ENCODE measurements around the gene QRICH1.

Gene QRICH1

GRCh38 chr3:48980295-48980694, 113.6 kb downstream of the QRICH1 start:
- no peak for DNase-seq
- Histone ChIP-seq H3K27me3 (ENCODE audit: insufficient read depth, low read depth, severe bottlenecking) (no peaks in the 10 kb centered on the region), H3K9me3 (ENCODE audit: severe bottlenecking) (no peaks in the 10 kb centered on the region), H3K36me3 (peaks cover 82% of the 10 kb centered on the region), H3K4me3 (ENCODE audit: low read depth, low read length) (no peak overlapping the region), H3K27ac (no peak overlapping the region)
- TF ChIP-seq, protein P1, sequence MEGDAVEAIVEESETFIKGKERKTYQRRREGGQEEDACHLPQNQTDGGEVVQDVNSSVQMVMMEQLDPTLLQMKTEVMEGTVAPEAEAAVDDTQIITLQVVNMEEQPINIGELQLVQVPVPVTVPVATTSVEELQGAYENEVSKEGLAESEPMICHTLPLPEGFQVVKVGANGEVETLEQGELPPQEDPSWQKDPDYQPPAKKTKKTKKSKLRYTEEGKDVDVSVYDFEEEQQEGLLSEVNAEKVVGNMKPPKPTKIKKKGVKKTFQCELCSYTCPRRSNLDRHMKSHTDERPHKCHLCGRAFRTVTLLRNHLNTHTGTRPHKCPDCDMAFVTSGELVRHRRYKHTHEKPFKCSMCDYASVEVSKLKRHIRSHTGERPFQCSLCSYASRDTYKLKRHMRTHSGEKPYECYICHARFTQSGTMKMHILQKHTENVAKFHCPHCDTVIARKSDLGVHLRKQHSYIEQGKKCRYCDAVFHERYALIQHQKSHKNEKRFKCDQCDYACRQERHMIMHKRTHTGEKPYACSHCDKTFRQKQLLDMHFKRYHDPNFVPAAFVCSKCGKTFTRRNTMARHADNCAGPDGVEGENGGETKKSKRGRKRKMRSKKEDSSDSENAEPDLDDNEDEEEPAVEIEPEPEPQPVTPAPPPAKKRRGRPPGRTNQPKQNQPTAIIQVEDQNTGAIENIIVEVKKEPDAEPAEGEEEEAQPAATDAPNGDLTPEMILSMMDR (IDR thresholded peaks at IDR 0.05; ENCODE audit: low read depth, low read length) = no peak

Data from WERI-Rb-1 (cell line).